ENCODE results near the gene NTNG1. TPM values are rescaled to one million over a fixed set of nuclear protein-coding genes. Genes with fewer than 3 reads are reported as not detected.
A peak's percentile ranks its signal among the peaks of the same experiment; 100 is the strongest.

NTNG1 gene
- total and polyA plus RNA-seq, 4 donors, result 0.72 to 26.7 (median 3.9) TPM

- no peaks in the 10 kb centered on the region for H3K36me3 ChIP-seq (ENCODE audit: control insufficient read depth in 4 of 4, insufficient read depth in 4 of 4, low read length in 4 of 4)
- peak; percentile 61 to 82 (median 73) for DNase-seq
- H3K9ac ChIP-seq (ENCODE audit: insufficient read depth in 1 of 2, low read length in 2 of 2), result no peak overlapping the region
- TF ChIP-seq, protein P1, sequence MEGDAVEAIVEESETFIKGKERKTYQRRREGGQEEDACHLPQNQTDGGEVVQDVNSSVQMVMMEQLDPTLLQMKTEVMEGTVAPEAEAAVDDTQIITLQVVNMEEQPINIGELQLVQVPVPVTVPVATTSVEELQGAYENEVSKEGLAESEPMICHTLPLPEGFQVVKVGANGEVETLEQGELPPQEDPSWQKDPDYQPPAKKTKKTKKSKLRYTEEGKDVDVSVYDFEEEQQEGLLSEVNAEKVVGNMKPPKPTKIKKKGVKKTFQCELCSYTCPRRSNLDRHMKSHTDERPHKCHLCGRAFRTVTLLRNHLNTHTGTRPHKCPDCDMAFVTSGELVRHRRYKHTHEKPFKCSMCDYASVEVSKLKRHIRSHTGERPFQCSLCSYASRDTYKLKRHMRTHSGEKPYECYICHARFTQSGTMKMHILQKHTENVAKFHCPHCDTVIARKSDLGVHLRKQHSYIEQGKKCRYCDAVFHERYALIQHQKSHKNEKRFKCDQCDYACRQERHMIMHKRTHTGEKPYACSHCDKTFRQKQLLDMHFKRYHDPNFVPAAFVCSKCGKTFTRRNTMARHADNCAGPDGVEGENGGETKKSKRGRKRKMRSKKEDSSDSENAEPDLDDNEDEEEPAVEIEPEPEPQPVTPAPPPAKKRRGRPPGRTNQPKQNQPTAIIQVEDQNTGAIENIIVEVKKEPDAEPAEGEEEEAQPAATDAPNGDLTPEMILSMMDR (IDR thresholded peaks at IDR 0.05; ENCODE audit: control extremely low read depth, extremely low read depth), result no peak
- ATAC-seq (ENCODE audit: insufficient read depth, low FRiP score), result no peak
- H3K27me3 ChIP-seq (ENCODE audit: control insufficient read depth in 3 of 3, insufficient read depth in 3 of 3, low read length in 2 of 3), result peaks cover 1 to 6% (median 4%) of the 10 kb centered on the region in 3 donors
- H3K9me3 ChIP-seq (ENCODE audit: control insufficient read depth in 4 of 4, insufficient read depth in 3 of 4, low read length in 3 of 4), result peaks cover 0 to 2% (median 0%) of the 10 kb centered on the region in 4 donors
- H3K27ac ChIP-seq (ENCODE audit: low read depth in 1 of 2, low read length in 1 of 2), result no peak overlapping the region
- 2% methylated on average over 3 of the region's 3 CpGs for WGBS, 2 donors
- H3K4me3 ChIP-seq, result no peak overlapping the region
- H3K4me1 ChIP-seq (ENCODE audit: control insufficient read depth in 5 of 5, insufficient read depth in 5 of 5, low read length in 5 of 5), result peaks cover 0 to 6% (median 2%) of the 10 kb centered on the region in 5 donors
These were observed 5.4 kb upstream of the NTNG1 start for GRCh38 chr1:107135463-107135862.

DNA sequence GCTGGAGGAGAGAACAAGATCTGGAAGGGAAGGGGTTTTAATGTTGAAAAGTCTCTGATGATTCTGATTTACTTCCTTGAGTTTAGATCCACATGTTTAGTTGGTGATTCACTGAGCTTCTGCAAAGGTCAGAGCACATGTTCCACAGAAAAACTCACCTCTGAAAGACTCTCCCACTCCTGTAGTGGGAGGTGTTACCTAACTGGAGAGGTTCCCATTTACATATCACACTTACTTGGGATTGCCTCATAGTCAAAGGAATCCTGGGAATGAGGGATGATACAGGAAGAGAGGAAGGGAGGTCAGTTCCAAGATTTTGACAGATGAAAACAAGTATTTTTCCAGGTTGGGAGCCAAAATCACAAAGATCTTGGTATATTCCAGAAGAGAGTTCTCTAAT, 2.7 kb upstream of the NTNG1 start:
- H3K4me1 ChIP-seq (ENCODE audit: control insufficient read depth in 5 of 5, insufficient read depth in 5 of 5, low read length in 5 of 5), result peaks cover 0 to 18% (median 2%) of the 10 kb centered on the region in 5 donors
- no peak overlapping the region for H3K9ac ChIP-seq (ENCODE audit: insufficient read depth in 1 of 2, low read length in 2 of 2)
- H3K27me3 ChIP-seq (ENCODE audit: control insufficient read depth in 3 of 3, insufficient read depth in 3 of 3, low read length in 2 of 3), result peaks cover 2 to 9% (median 4%) of the 10 kb centered on the region in 3 donors
- H3K27ac ChIP-seq (ENCODE audit: low read depth in 1 of 2, low read length in 1 of 2), result no peak overlapping the region
- no peak overlapping the region for H3K4me3 ChIP-seq
- DNase-seq (no peak), ATAC-seq (ENCODE audit: insufficient read depth, low FRiP score) (no peak)
- H3K36me3 ChIP-seq (ENCODE audit: control insufficient read depth in 4 of 4, insufficient read depth in 4 of 4, low read length in 4 of 4), result no peaks in the 10 kb centered on the region
- TF ChIP-seq, protein P1 (IDR thresholded peaks at IDR 0.05; ENCODE audit: control extremely low read depth, extremely low read depth), result no peak
- H3K9me3 ChIP-seq (ENCODE audit: control insufficient read depth in 4 of 4, insufficient read depth in 3 of 4, low read length in 3 of 4), result peaks cover 0 to 4% (median 0%) of the 10 kb centered on the region in 4 donors

DNA sequence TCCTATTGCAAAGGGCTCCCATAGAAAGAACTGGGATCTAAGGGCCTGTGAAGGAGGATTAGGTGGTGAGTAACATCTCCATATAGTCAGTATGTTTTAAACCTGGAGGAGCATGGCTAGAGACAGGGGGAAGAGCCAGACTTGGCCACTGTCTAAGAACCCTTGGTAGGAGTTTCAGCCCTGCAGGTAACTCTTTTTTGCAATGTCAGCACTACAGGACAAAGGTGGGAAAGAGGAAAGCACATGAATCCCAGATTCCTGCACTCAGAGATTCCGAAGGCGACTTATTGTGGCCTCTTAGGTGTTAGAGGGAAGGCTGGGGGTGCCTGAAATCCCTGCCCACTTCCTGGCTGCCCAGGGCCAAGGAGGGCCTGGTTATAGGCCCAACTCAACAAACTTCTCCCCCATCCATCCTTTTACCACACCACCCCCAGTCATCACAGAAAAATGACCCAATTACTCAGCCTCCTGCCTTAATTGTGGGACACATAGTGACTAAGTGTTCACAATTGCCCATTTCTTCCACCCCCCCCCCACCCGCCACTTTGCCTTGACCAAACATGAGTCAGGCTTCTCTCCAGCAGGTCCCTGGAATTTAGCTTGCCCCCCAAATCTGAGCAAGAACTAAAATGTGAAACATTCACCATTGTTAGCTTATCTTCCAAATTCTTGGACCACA, 1.9 kb upstream of the NTNG1 start:
- no peak overlapping the region for H3K27ac ChIP-seq (ENCODE audit: low read depth in 1 of 2, low read length in 1 of 2)
- 88 to 96% methylated on average over 3 of the region's 3 CpGs for WGBS, 2 donors
- H3K9ac ChIP-seq (ENCODE audit: insufficient read depth in 1 of 2, low read length in 2 of 2), result no peak overlapping the region
- H3K4me3 ChIP-seq, result no peak overlapping the region
- H3K4me1 ChIP-seq (ENCODE audit: control insufficient read depth in 5 of 5, insufficient read depth in 5 of 5, low read length in 5 of 5), result peaks cover 0 to 18% (median 2%) of the 10 kb centered on the region in 5 donors
- peaks cover 2 to 13% (median 4%) of the 10 kb centered on the region in 3 donors for H3K27me3 ChIP-seq (ENCODE audit: control insufficient read depth in 3 of 3, insufficient read depth in 3 of 3, low read length in 2 of 3)
- ATAC-seq (ENCODE audit: insufficient read depth, low FRiP score) (no peak), DNase-seq (no peak)
- TF ChIP-seq, protein P1 (IDR thresholded peaks at IDR 0.05; ENCODE audit: control extremely low read depth, extremely low read depth), result no peak
- H3K36me3 ChIP-seq (ENCODE audit: control insufficient read depth in 4 of 4, insufficient read depth in 4 of 4, low read length in 4 of 4), result no peaks in the 10 kb centered on the region
- peaks cover 0 to 4% (median 0%) of the 10 kb centered on the region in 4 donors for H3K9me3 ChIP-seq (ENCODE audit: control insufficient read depth in 4 of 4, insufficient read depth in 3 of 4, low read length in 3 of 4)
